K562 (cell line): Measurements from ENCODE around the gene FUBP3. TPM values are rescaled to one million over a fixed set of nuclear protein-coding genes. Genes with fewer than 3 reads are reported as not detected.

ENCODE experiments used
- ATAC-seq: fragments of 200-7000 bp; cut with Tn5 transposase; 3 replicates; pipeline ENCODE4 v1.9.1; 2020; ENCODE audit warnings: moderate library complexity
- BruUV-seq: library from RNA; stranded (reverse); fragments of 400-500 nt; replicated peaks from 2 replicates; lab custom pipeline; 2021; lab: Mats Ljungman, UMichigan
- CTCF ChIA-PET: fragments of 300-600 bp; formaldehyde crosslinking; extraction: SDS; loops from one replicate; lab custom pipeline; 2021; ENCODE audit warnings: low intra/inter-chr PET ratio; lab: Yijun Ruan, JAX
- POLR2A ChIA-PET: fragments of 300-600, 350-650 bp; sonication (Branson Sonifier 250); formaldehyde crosslinking; extraction: SDS; loops from one replicate; lab custom pipeline; 2021; ENCODE audit warnings: antibody characterized with exemption, inconsistent platforms; lab: Yijun Ruan, JAX
- DNase-seq, 4 experiments: peaks; one replicate each; pipeline versions ENCODE4 v3.0.0 to v3.0.0-alpha.2; 2011 to 2018; ENCODE audit warnings: low spot score in 3 of 4, mixed read lengths in 3 of 4; ENCODE audit errors: extremely low read depth in 1 of 4
- FAIRE-seq: peaks from 2 replicates; lab custom pipeline; 2011; peaks lifted over from hg19 to GRCh38; lab: Jason Lieb, UNC
- H2AFZ ChIP-seq: 2 replicates; pipeline ENCODE4 v1.6.0; 2011; ENCODE audit warnings: low read depth, low read length, control low read depth, inconsistent platforms
- H3K27ac ChIP-seq: fragments of 200-600 bp; 3 replicates; pipeline ENCODE4 v1.8.0; 2011; ENCODE audit warnings: low read depth, mild to moderate bottlenecking, control low read depth, inconsistent platforms, low read length, moderate library complexity, mixed read lengths; ENCODE audit errors: extremely low read depth
- H3K27me3 ChIP-seq, 2 experiments: fragments of 300-600 bp in 1 of 2; 2 replicates in 1 of 2; 3 replicates in 1 of 2; pipeline versions ENCODE4 v1.6.0 to v1.8.0; 2011; ENCODE audit warnings: inconsistent platforms in 2 of 2, low read length in 2 of 2, mild to moderate bottlenecking in 1 of 2, mixed read lengths in 1 of 2, moderate library complexity in 1 of 2; ENCODE audit not compliant: control insufficient read depth in 2 of 2, insufficient read depth in 2 of 2
- H3K36me3 ChIP-seq: fragments of 300-600 bp; 3 replicates; pipeline ENCODE4 v1.8.0; 2011; ENCODE audit warnings: mild to moderate bottlenecking, low read length, inconsistent platforms; ENCODE audit not compliant: control insufficient read depth, insufficient read depth
- H3K4me1 ChIP-seq, 2 experiments: fragments of 200-600 bp in 1 of 2; replicated peaks in 1 of 2; 2 replicates in 1 of 2; 3 replicates in 1 of 2; pipeline versions ENCODE4 v1.5.1 to v1.8.0; 2011; ENCODE audit warnings: inconsistent platforms in 2 of 2, low read length in 2 of 2, mild to moderate bottlenecking in 1 of 2, mixed read lengths in 1 of 2, moderate library complexity in 1 of 2; ENCODE audit not compliant: control insufficient read depth in 2 of 2, insufficient read depth in 2 of 2
- H3K4me2 ChIP-seq: 2 replicates; pipeline ENCODE4 v1.6.1; 2011; ENCODE audit warnings: low read length, control low read depth, inconsistent platforms, mixed read lengths; ENCODE audit not compliant: insufficient read depth
- H3K4me3 ChIP-seq: fragments of 200-600 bp; sonication (generic), shearing (Covaris generic); 2 replicates; pipeline ENCODE4 v1.5.1; 2016; ENCODE audit warnings: control low read depth, inconsistent platforms
- H3K79me2 ChIP-seq: fragments of 200-600 bp; 3 replicates; pipeline ENCODE4 v1.8.0; 2011; ENCODE audit warnings: low read length, inconsistent platforms; ENCODE audit not compliant: control insufficient read depth, insufficient read depth
- H3K9ac ChIP-seq, 2 experiments: 2 replicates each; pipeline versions ENCODE4 v1.6.0 to v1.6.1; 2011; ENCODE audit warnings: low read depth in 2 of 2, low read length in 2 of 2, control low read depth in 1 of 2, inconsistent platforms in 1 of 2, mild to moderate bottlenecking in 1 of 2, mixed read lengths in 1 of 2; ENCODE audit not compliant: insufficient read depth in 1 of 2
- H3K9me1 ChIP-seq: one replicate; pipeline ENCODE4 v1.6.0; 2011; ENCODE audit warnings: inconsistent platforms, mild to moderate bottlenecking, low read length, moderate library complexity; ENCODE audit not compliant: control insufficient read depth, insufficient read depth
- H3K9me3 ChIP-seq: replicated peaks from 2 replicates; pipeline ENCODE4 v1.5.1; 2011; ENCODE audit warnings: low read depth, low read length, inconsistent platforms; ENCODE audit not compliant: control insufficient read depth, insufficient read depth
- H4K20me1 ChIP-seq: replicated peaks from 2 replicates; pipeline ENCODE4 v1.6.1; 2011; ENCODE audit warnings: low read length, inconsistent platforms, mixed read lengths; ENCODE audit not compliant: control insufficient read depth, insufficient read depth
- ADNP ChIP-seq: fragments of 200-800 bp; sonication (Bioruptor generic); IDR thresholded peaks from 2 replicates; pipeline ENCODE4 v1.6.1; 2016; ENCODE audit warnings: missing genetic modification characterization, missing compliant biosample characterization
- ARID1B ChIP-seq: fragments of 450-650 bp; IDR thresholded peaks from 2 replicates; pipeline ENCODE4 v1.6.1; 2016; ENCODE audit warnings: antibody characterized with exemption, mild to moderate bottlenecking, inconsistent platforms
- CBFA2T3 ChIP-seq: fragments of 450-650 bp; IDR thresholded peaks from 2 replicates; pipeline ENCODE4 v1.6.1; 2017
- HMBOX1 ChIP-seq: sonication (generic); IDR thresholded peaks from 2 replicates; pipeline ENCODE4 v1.6.1; 2016
- HMGN3 ChIP-seq: IDR thresholded peaks from 2 replicates; pipeline ENCODE4 v1.6.1; 2011; ENCODE audit warnings: borderline replicate concordance, low read depth, mild to moderate bottlenecking, mixed read lengths, low read length; ENCODE audit not compliant: insufficient read length; ENCODE audit errors: extremely low read depth
- HSF4 ChIP-seq: fragments of 250-450 bp; sonication (Bioruptor Pico); IDR thresholded peaks from 2 replicates; pipeline ENCODE4 v2.1.2; 2022; ENCODE audit warnings: mild to moderate bottlenecking, moderate library complexity, borderline replicate concordance
- JUND ChIP-seq, 2 experiments: IDR thresholded peaks; 2 replicates in 1 of 2; 3 replicates in 1 of 2; pipeline ENCODE4 v1.6.1; 2011; ENCODE audit warnings: borderline replicate concordance in 2 of 2, low read depth in 2 of 2, low read length in 2 of 2, improper control_type of control experiment in 1 of 2, missing biosample characterization in 1 of 2, missing genetic modification characterization in 1 of 2, missing genetic modification reagents in 1 of 2
- L3MBTL2 ChIP-seq: fragments of 450-650 bp; IDR thresholded peaks from 2 replicates; pipeline ENCODE4 v1.6.1; 2016; ENCODE audit warnings: mild to moderate bottlenecking, moderate library complexity
- MAFG ChIP-seq: fragments of 450-650 bp; conservative IDR thresholded peaks from 2 replicates; pipeline ENCODE4 v1.6.1; 2016; ENCODE audit warnings: missing genetic modification characterization, missing compliant biosample characterization
- NFE2 ChIP-seq: IDR thresholded peaks from 2 replicates; pipeline ENCODE4 v1.6.1; 2014; ENCODE audit warnings: antibody characterized with exemption, low read depth
- RBBP5 ChIP-seq: fragments of 200-600 bp; sonication (generic); IDR thresholded peaks from 2 replicates; pipeline ENCODE4 v1.6.1; 2012; ENCODE audit warnings: borderline replicate concordance, mild to moderate bottlenecking, low read length, control low read depth, inconsistent platforms; ENCODE audit not compliant: insufficient read depth, poor library complexity, severe bottlenecking
- RFX7 ChIP-seq: fragments of 250-450 bp; sonication (Bioruptor Pico); IDR thresholded peaks from 2 replicates; pipeline ENCODE4 v1.5.1; 2021; ENCODE audit warnings: mild to moderate bottlenecking
- SIN3A ChIP-seq, 2 experiments: fragments of 150-350 bp in 1 of 2; IDR thresholded peaks; 2 replicates each; pipeline ENCODE4 v1.6.1; 2011 to 2016; ENCODE audit warnings: borderline replicate concordance in 2 of 2, low read depth in 2 of 2, low read length in 2 of 2, mild to moderate bottlenecking in 2 of 2, moderate library complexity in 2 of 2; ENCODE audit not compliant: control insufficient read depth in 1 of 2
- SLC30A9 ChIP-seq: fragments of 250-450 bp; sonication (Bioruptor Pico); IDR thresholded peaks from 2 replicates; pipeline ENCODE4 v1.8.0; 2022; ENCODE audit warnings: mild to moderate bottlenecking, moderate library complexity
- SRSF1 ChIP-seq: fragments of 200-400 bp; formaldehyde crosslinking; IDR thresholded peaks from 2 replicates; pipeline ENCODE4 v1.6.1; 2017; ENCODE audit warnings: mild to moderate bottlenecking, low read depth, low read length, moderate library complexity
- TCF7L2 ChIP-seq: fragments of 150-350 bp; IDR thresholded peaks from 2 replicates; pipeline ENCODE4 v1.6.1; 2016; ENCODE audit warnings: low read depth, mild to moderate bottlenecking, low read length, moderate library complexity
- ZBTB11 ChIP-seq, 3 experiments: fragments of 200-800 bp in 1 of 3; fragments of 250-450 bp in 1 of 3; fragments of 450-650 bp in 1 of 3; sonication (Bioruptor Pico) in 1 of 3; sonication (Bioruptor generic) in 1 of 3; formaldehyde crosslinking in 1 of 3; IDR thresholded peaks; 2 replicates each; pipeline versions ENCODE4 v1.6.1 to v1.8.0; 2016 to 2022; ENCODE audit warnings: mild to moderate bottlenecking in 2 of 3, missing genetic modification characterization in 2 of 3, missing compliant biosample characterization in 1 of 3, moderate library complexity in 1 of 3
- WGBS: fragments of 100-300 bp; shearing (Covaris generic); methylation state at CpG from one replicate; pipeline ENCODE4 v1.1.6; 2016; ENCODE audit warnings: low coverage, mixed read lengths; ENCODE audit not compliant: insufficient coverage; ENCODE audit errors: missing lambda C conversion rate; 5-methylcytosine and 5-hydroxymethylcytosine counted together
- in situ Hi-C: fragments of 300-500 bp; cut with MboI; formaldehyde crosslinking; loops from 4 replicates; pipeline ENCODE4 v1.15.0; 2018; ENCODE audit warnings: inconsistent platforms, mixed read lengths
- intact Hi-C: fragments of 100-400 bp; cut with micrococcal nuclease; formaldehyde crosslinking; loops from 2 replicates; pipeline ENCODE4 v1.14.2; 2022
- polyA plus RNA-seq, 8 experiments: library from polyadenylated mRNA; depleted of rRNA in 4 of 8; stranded (reverse) in 5 of 8; unstranded in 3 of 8; fragments of >200 nt; fragmentation: Nextera tagmentation in 2 of 8; fragmentation: Illumina TruSeq in 1 of 8; extraction: Ambion mirVana in 2 of 8; extraction: Trizol in 1 of 8; gene quantifications; 2 replicates each; pipeline versions ENCODE4 v1.2.1 to v1.2.3, GENCODE V29; 2011 to 2014; ENCODE audit warnings: inconsistent platforms in 1 of 8, missing spikeins in 1 of 8
- total RNA-seq, 7 experiments: library from RNA; depleted of rRNA in 6 of 7; stranded (reverse); fragments of >200 nt in 6 of 7; fragmentation: Illumina TruSeq in 2 of 7; extraction: Trizol in 2 of 7; gene quantifications; 2 replicates each; pipeline versions ENCODE4 v1.2.1 to v1.2.3, GENCODE V29; 2011 to 2021; ENCODE audit warnings: low replicate concordance in 1 of 7

Gene FUBP3
- total and polyA plus RNA-seq, 9 of the 15 experiments (the other 6 are each of a cell fraction or from before 2014, with no cell fraction given) = 3.0 to 64.0 (median 48.1) TPM

GRCh38 chr9:130576176-130576575, 3.2 kb upstream of the FUBP3 start:
- peaks cover 33% of the 10 kb centered on the region for H3K79me2 ChIP-seq
- DNase-seq = peak in 2 of 4 experiments; percentile 49 to 59
- no peaks in the 10 kb centered on the region for H3K27me3 ChIP-seq
- no peaks in the 10 kb centered on the region; the same call in none of the 2 replicates for H4K20me1 ChIP-seq
- intact Hi-C loops = loop anchor here (5.0 kb wide), 2 partner anchors 39 to 94 kb away; no protein-coding TSS in a partner anchor
- in situ Hi-C loops = no loop called here
- ChIA-PET CTCF (no interaction called here), POLR2A (interaction anchor here (0.6 to 1.7 kb wide), 3 partner anchors 12 to 41 kb away, joined by 3 to 5 read pairs (median 3); no protein-coding TSS in a partner anchor)
- H3K9me3 ChIP-seq = no peaks in the 10 kb centered on the region
- H3K27ac ChIP-seq = peak overlapping the region; percentile 49; the same call in 2 of the 3 replicates
- peak; percentile 80 for FAIRE-seq
- peaks cover 8% of the 10 kb centered on the region for H3K36me3 ChIP-seq
- peaks cover 0 to 22% of the 10 kb centered on the region in 2 experiments; a peak in 4 of 5 replicates for H3K4me1 ChIP-seq
- WGBS = 2% methylated on average over 4 of the region's 4 CpGs
- no TSS peak for BruUV-seq
- peak; percentile 32 for ATAC-seq
- H3K4me3 ChIP-seq = no peak overlapping the region
- peak overlapping the region; percentile 70 for H3K4me2 ChIP-seq
- no peaks in the 10 kb centered on the region for H3K9me1 ChIP-seq
- peak overlapping the region in 1 of 2 experiments; percentile 52; a peak in 2 of 4 replicates for H3K9ac ChIP-seq
- peak overlapping the region; percentile 91 for H2AFZ ChIP-seq
- TF ChIP-seq HMGN3 (no peak), SRSF1 (no peak), NFE2 (peak; percentile 60), HSF4 (CRISPR knock-in tag) (no peak), ARID1B (peak; percentile 55), TCF7L2 (no peak), ZBTB11 (CRISPR knock-in tag; IDR thresholded peaks at IDR 0.05) (0 out of 6 replicates have a peak, but pooled peaks of 1 of the 3 experiments have one; percentile 37), CBFA2T3 (peak; percentile 7; the same call in 1 of the 2 replicates), RFX7 (CRISPR knock-in tag) (no peak), HMBOX1 (peak; percentile 71; the same call in 1 of the 2 replicates), JUND (IDR thresholded peaks at IDR 0.05; ENCODE audit: borderline replicate concordance, low read depth, low read length) (peak; percentile 40; the same call in 1 of the 2 replicates), JUND (tag; IDR thresholded peaks at IDR 0.05; ENCODE audit: borderline replicate concordance, low read depth, low read length) (peak; percentile 35; the same call in 1 of the 3 replicates), RBBP5 (peak; percentile 43), ADNP (no peak), MAFG (tag) (0 out of 2 replicates have a peak, but pooled peaks have one; percentile 11), SLC30A9 (CRISPR knock-in tag) (no peak), SIN3A (IDR thresholded peaks at IDR 0.05; ENCODE audit: borderline replicate concordance in 2 of 2, control insufficient read depth in 1 of 2, low read depth in 2 of 2, low read length in 2 of 2) (no peak), L3MBTL2 (no peak)
